ENCODE measurements around the gene DRD3.

Gene DRD3

GRCh38 chr3:114115143-114115542 lies 63.7 kb downstream of the DRD3 start:
- no peak for DNase-seq

GRCh38 chr3:114114719-114115118 lies 64.1 kb downstream of the DRD3 start:
- DNase-seq = no peak

- DNase-seq = no peak
Measured at GRCh38 chr3:114112696-114113095, 66.2 kb downstream of the DRD3 start.

GRCh38 chr3:114111060-114111770 lies 67.6 kb downstream of the DRD3 start:
- no peak for DNase-seq

- no peak for DNase-seq
Measured at GRCh38 chr3:114110439-114110838, 68.4 kb downstream of the DRD3 start.

- DNase-seq = no peak
Measured at GRCh38 chr3:114108137-114108536, 70.7 kb downstream of the DRD3 start.

GRCh38 chr3:114104414-114104813 lies 74.4 kb downstream of the DRD3 start:
- no peak for DNase-seq

- DNase-seq = no peak
Measured at GRCh38 chr3:114103858-114104257, 75.0 kb downstream of the DRD3 start.

GRCh38 chr3:114103181-114103580 lies 75.7 kb downstream of the DRD3 start:
- DNase-seq = no peak

- no peak for DNase-seq
Measured at GRCh38 chr3:114101101-114101500, 77.8 kb downstream of the DRD3 start.

GRCh38 chr3:114095796-114096195 lies 83.1 kb downstream of the DRD3 start:
- DNase-seq = no peak

GRCh38 chr3:114093596-114093995 lies 85.3 kb downstream of the DRD3 start:
- no peak for DNase-seq

GRCh38 chr3:114093016-114093380 lies 85.9 kb downstream of the DRD3 start:
- DNase-seq = no peak

GRCh38 chr3:114092151-114093015 lies 86.5 kb downstream of the DRD3 start:
- no peak for DNase-seq

GRCh38 chr3:114089675-114090074 lies 89.2 kb downstream of the DRD3 start:
- DNase-seq = no peak

- DNase-seq = no peak
Measured at GRCh38 chr3:114086356-114086755, 92.5 kb downstream of the DRD3 start.

GRCh38 chr3:114083112-114083511 lies 95.7 kb downstream of the DRD3 start:
- no peak for DNase-seq

GRCh38 chr3:114081037-114081436 lies 97.8 kb downstream of the DRD3 start:
- DNase-seq = no peak

- DNase-seq = no peak
Measured at GRCh38 chr3:114080201-114080600, 98.7 kb downstream of the DRD3 start.

GRCh38 chr3:114079761-114080160 lies 99.1 kb downstream of the DRD3 start:
- DNase-seq = no peak

GRCh38 chr3:114078126-114078525 lies 100.7 kb downstream of the DRD3 start:
- DNase-seq = no peak
